GM12801 (cell line): ENCODE measurements around the gene MSLN.

ENCODE experiments used
- TF ChIP-seq, protein P1 (sequence below): IDR thresholded peaks from one replicate; pipeline ENCODE4 v1.5.1; 2011; ENCODE audit warnings: control low read depth; ENCODE audit not compliant: insufficient read length; ENCODE audit errors: extremely low read depth

Gene MSLN

DNA sequence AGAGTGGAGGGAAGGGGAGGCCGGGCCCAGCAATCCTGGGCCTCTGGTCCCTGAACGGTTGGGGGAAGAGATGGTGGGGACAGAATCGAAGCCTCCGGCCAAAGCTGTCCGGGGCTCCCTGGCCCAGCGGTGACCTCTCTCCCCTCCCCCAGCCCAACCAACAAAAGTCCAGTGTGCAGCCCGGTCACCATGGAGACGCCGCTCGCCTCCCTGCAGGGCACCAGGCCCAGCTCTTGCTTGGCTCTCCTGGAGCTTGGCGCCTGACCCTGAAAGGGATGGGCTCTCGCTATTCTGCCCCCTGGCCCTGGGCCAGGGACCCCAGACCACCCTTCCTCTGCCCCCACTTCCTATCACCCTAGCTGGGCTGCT, 44.4 kb upstream of the MSLN start:
- TF ChIP-seq, protein P1, sequence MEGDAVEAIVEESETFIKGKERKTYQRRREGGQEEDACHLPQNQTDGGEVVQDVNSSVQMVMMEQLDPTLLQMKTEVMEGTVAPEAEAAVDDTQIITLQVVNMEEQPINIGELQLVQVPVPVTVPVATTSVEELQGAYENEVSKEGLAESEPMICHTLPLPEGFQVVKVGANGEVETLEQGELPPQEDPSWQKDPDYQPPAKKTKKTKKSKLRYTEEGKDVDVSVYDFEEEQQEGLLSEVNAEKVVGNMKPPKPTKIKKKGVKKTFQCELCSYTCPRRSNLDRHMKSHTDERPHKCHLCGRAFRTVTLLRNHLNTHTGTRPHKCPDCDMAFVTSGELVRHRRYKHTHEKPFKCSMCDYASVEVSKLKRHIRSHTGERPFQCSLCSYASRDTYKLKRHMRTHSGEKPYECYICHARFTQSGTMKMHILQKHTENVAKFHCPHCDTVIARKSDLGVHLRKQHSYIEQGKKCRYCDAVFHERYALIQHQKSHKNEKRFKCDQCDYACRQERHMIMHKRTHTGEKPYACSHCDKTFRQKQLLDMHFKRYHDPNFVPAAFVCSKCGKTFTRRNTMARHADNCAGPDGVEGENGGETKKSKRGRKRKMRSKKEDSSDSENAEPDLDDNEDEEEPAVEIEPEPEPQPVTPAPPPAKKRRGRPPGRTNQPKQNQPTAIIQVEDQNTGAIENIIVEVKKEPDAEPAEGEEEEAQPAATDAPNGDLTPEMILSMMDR = no peak

DNA sequence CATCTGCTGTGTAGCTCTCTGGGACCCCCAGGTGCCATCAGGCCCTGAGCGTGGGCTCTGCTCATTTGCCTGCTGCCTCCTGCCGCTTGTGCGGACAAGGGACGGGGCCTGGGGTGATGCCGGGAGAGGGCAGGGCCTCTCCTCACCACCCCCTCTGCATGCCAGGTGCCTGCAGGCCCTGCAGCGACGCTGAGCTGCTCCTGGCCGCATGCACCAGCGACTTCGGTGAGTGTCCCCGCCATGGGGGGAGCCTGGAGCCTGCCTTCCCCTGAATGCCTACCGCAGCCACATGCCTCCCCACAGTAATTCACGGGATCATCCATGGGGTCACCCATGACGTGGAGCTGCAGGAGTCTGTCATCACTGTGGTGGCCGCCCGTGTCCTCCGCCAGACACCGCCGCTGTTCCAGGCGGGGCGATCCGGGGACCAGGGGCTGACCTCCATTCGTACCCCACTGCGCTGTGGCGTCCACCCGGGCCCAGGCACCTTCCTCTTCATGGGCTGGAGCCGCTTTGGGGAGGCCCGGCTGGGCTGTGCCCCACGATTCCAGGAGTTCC, 43.7 kb upstream of the MSLN start:
- TF ChIP-seq, protein P1 = no peak

DNA sequence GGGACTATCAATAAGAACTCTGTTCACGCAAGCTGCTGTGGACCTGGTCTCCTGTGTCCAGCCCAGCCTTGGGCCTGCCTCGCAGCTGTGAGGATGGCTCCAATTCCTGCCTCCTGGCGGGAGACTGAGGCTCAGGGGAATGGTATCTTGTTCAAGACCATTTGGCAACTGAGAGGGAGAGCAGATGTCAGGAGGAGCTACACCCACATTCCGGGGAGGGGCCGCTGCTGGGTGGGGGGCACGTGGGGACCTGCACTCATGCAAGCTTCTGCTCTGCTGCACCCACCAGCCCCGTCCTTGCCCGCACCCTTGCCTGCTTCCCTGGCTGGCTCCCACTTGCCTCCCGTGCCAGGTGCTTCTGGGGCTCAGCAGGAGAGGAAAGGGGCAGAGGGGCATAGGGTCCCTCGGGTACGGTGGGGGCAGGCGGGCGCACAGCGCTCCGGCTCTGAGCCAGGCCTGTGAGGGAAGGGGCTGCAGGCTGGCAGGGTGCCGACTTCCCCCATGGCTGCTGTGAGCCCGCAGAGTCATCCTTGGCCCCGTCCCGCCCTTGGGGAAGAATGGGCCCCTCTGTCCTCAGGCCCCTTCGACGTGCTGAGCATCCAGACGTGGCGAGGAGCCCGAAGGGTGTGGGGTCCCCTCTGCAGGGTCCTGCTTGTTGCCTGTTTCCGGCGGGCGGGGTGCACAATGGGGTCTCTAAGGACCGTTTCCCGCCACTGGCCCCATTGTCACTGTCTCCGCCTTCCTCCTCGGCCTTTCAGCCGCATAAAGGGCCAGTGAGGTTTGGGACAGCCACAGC, 42.9 kb upstream of the MSLN start:
- TF ChIP-seq, protein P1 = no peak

DNA sequence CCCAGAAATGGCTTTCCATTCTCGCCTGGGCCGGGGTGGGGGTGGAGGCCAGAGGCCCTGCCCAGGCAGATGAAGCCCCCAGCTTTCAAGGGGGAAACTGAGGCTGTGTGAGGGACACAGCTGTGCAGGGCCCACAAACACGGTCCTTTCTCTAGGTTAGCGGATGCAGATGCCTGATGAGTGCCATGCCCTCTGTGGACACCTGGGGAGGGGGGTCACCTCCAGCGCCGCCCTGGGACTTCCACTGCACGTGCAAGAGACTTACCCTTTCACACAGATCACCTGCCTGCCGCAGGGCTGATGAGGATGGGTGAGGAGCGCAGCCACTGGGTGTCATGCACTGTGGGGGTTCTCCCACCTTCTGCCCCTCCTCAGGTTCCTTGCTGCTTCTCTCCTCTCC, 42.1 kb upstream of the MSLN start:
- TF ChIP-seq, protein P1 = no peak

DNA sequence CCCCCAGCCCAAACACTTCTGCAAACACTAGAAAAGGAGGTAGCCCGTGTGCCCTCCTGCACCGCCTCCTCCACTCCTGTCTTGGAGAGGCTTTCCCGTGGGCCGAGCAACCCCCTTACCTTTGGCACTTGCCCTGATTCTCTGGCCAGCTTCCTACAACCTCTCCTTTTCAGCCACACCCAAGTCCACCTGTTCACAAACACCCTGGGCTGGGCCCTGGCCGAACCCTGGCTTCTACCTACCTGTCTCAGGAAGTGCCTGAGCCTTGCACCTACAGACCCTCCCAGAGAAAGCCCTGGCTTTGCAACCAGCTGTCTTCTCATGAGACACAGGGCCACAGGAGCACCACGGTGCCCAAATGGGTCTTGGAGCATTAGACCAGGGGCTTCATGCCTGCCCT, 41.6 kb upstream of the MSLN start:
- TF ChIP-seq, protein P1 = no peak

DNA sequence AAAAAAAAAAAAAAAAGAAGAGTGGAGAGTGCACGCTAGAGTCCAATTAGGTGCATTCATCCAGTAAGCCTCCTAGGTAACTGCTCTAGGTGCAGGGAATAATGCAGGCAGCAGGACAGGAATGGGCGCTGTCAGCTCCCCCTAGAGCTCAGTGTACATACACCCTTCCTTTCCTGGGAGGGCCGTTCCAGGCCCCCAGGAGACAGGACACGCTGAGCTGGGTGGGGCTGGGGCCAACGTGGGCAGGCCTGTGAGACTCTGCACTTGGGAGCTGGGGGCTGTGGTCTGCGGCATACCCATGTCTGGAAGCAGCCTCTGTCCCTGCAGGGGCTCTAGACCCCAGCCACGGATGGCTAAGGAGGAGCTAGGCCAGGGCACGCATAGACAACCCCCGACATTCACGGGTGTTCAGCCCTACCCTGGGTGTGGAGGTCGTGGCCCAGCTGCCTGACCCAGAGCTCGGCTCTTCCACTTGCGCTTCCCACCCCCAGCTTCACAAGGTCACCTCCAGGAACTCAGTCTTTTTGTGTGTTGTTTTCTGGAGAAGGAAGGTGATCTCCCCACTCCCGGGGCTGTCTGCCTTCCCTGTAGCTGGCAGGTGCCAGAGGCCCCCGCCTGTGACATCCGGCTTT, 40.6 kb upstream of the MSLN start:
- TF ChIP-seq, protein P1 = no peak

DNA sequence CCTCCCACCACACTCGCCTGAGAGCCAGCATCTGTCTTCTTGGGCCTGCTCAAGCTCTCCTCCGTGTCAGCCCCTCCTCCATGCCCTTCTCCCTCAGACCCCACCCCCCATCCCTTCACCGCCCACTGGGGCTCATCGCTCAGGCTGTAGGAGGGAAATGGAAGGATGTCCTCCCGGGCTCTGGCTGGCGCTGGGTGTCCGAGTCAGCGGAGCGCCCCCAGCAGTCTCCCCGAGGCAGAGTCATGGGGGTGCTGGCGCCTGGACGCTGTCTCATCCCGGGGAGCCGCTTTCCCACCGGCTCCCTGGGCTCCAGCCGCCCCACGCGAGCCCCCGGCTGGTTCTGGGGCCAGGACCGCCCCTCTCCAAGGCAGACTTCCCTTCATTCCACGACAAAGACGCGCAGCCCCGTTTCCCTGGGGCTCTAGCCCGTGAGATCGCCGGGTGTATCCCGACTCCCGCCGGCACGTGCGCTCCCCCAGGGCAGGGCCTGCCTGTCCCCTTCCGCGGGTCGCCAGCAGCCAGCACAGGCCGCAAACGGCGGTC, 40.0 kb upstream of the MSLN start:
- TF ChIP-seq, protein P1 = no peak
